HEK293T (cell line): ENCODE data around the gene TECR.

Experiments used
- CTCF ChIA-PET: fragments of 350-600 bp; formaldehyde crosslinking; extraction: SDS; loops from one replicate; lab custom pipeline; 2021; ENCODE audit warnings: antibody characterized with exemption, inconsistent platforms; lab: Yijun Ruan, JAX
- POLR2A ChIA-PET: fragments of 350-600 bp; formaldehyde crosslinking; extraction: SDS; loops from one replicate; lab custom pipeline; 2020; ENCODE audit warnings: antibody characterized with exemption, inconsistent platforms; lab: Yijun Ruan, JAX
- DNase-seq: peaks from one replicate; pipeline ENCODE4 v3.0.0; 2012; ENCODE audit warnings: mixed read lengths; ENCODE audit errors: extremely low spot score
- ARNT ChIP-seq: fragments of 450-650 bp; IDR thresholded peaks from 2 replicates; pipeline ENCODE4 v1.6.1; 2017; ENCODE audit warnings: mild to moderate bottlenecking
- BHLHE40 ChIP-seq: fragments of 450-650 bp; IDR thresholded peaks from 2 replicates; pipeline ENCODE4 v1.6.1; 2016; ENCODE audit warnings: mild to moderate bottlenecking, moderate library complexity, borderline replicate concordance
- CTBP1 ChIP-seq: fragments of 450-650 bp; IDR thresholded peaks from 2 replicates; pipeline ENCODE4 v1.6.1; 2016; ENCODE audit warnings: borderline replicate concordance
- ELF4 ChIP-seq: fragments of 450-650 bp; IDR thresholded peaks from 2 replicates; pipeline ENCODE4 v1.6.1; 2017; ENCODE audit warnings: antibody characterized with exemption
- FOXA1 ChIP-seq: fragments of 450-650 bp; IDR thresholded peaks from 2 replicates; pipeline ENCODE4 v1.6.1; 2016; ENCODE audit warnings: mild to moderate bottlenecking
- FOXK2 ChIP-seq: fragments of 450-650 bp; IDR thresholded peaks from 2 replicates; pipeline ENCODE4 v1.6.1; 2016; ENCODE audit warnings: mild to moderate bottlenecking
- FOXM1 ChIP-seq: fragments of 450-650 bp; IDR thresholded peaks from 2 replicates; pipeline ENCODE4 v1.6.1; 2017; ENCODE audit warnings: mild to moderate bottlenecking, borderline replicate concordance
- HDGF ChIP-seq: fragments of 450-650 bp; IDR thresholded peaks from 2 replicates; pipeline ENCODE4 v1.6.1; 2017; ENCODE audit warnings: antibody characterized with exemption, borderline replicate concordance
- L3MBTL2 ChIP-seq: fragments of 450-650 bp; conservative IDR thresholded peaks from 2 replicates; pipeline ENCODE4 v1.6.1; 2016; ENCODE audit warnings: mild to moderate bottlenecking
- LEF1 ChIP-seq: fragments of 450-650 bp; IDR thresholded peaks from 2 replicates; pipeline ENCODE4 v1.6.1; 2017; ENCODE audit warnings: mild to moderate bottlenecking, borderline replicate concordance
- NFRKB ChIP-seq: fragments of 450-650 bp; IDR thresholded peaks from 2 replicates; pipeline ENCODE4 v1.6.1; 2016; ENCODE audit warnings: mild to moderate bottlenecking, moderate library complexity
- SP1 ChIP-seq: fragments of 450-650 bp; IDR thresholded peaks from 2 replicates; pipeline ENCODE4 v1.6.1; 2017
- SUZ12 ChIP-seq: fragments of 450-650 bp; IDR thresholded peaks from 2 replicates; pipeline ENCODE4 v1.6.1; 2016; ENCODE audit warnings: mild to moderate bottlenecking
- TARDBP ChIP-seq: fragments of 450-650 bp; IDR thresholded peaks from 2 replicates; pipeline ENCODE4 v1.6.1; 2016
- ZNF384 ChIP-seq: fragments of 450-650 bp; IDR thresholded peaks from 2 replicates; pipeline ENCODE4 v1.6.1; 2016
- TF ChIP-seq, protein P1 (sequence below): fragments of 450-650 bp; IDR thresholded peaks from 2 replicates; pipeline ENCODE4 v1.6.1; 2016

Gene TECR

GRCh38 chr19:14519245-14519859 is 10.0 kb upstream of the TECR start:
- no peak for TF ChIP-seq HDGF
- no peak for TF ChIP-seq BHLHE40
- no peak for TF ChIP-seq L3MBTL2
- no peak for TF ChIP-seq LEF1
- no peak for TF ChIP-seq ZNF384
- TF ChIP-seq, protein P1, sequence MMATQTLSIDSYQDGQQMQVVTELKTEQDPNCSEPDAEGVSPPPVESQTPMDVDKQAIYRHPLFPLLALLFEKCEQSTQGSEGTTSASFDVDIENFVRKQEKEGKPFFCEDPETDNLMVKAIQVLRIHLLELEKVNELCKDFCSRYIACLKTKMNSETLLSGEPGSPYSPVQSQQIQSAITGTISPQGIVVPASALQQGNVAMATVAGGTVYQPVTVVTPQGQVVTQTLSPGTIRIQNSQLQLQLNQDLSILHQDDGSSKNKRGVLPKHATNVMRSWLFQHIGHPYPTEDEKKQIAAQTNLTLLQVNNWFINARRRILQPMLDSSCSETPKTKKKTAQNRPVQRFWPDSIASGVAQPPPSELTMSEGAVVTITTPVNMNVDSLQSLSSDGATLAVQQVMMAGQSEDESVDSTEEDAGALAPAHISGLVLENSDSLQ: no peak
- TF ChIP-seq ARNT: no peak
- TF ChIP-seq ELF4: no peak
- no peak for TF ChIP-seq CTBP1
- no peak for TF ChIP-seq SP1
- no peak for TF ChIP-seq FOXK2
- TF ChIP-seq TARDBP: no peak
- TF ChIP-seq FOXA1: no peak
- ChIA-PET POLR2A (interaction anchor here (1.1 to 1.9 kb wide), 4 partner anchors 10 to 35 kb away, joined by 3 to 53 read pairs (median 8); no protein-coding TSS in a partner anchor), CTCF (no interaction called here)
- DNase-seq: no peak

GRCh38 chr19:14519860-14520407 is 9.5 kb upstream of the TECR start:
- no peak for TF ChIP-seq CTBP1
- TF ChIP-seq FOXA1: no peak
- no peak for TF ChIP-seq ZNF384
- TF ChIP-seq FOXK2: no peak
- no peak for TF ChIP-seq ARNT
- TF ChIP-seq SP1: no peak
- TF ChIP-seq TARDBP: no peak
- TF ChIP-seq FOXM1: no peak
- no peak for TF ChIP-seq HDGF
- TF ChIP-seq BHLHE40: no peak
- TF ChIP-seq, protein P1: no peak
- TF ChIP-seq SUZ12: no peak
- CTCF ChIA-PET: no interaction called here
- POLR2A ChIA-PET: interaction anchor here (1.2 to 1.4 kb wide), 2 partner anchors 13 to 34 kb away, joined by 3 read pairs; no protein-coding TSS in a partner anchor
- no peak for DNase-seq

DNA sequence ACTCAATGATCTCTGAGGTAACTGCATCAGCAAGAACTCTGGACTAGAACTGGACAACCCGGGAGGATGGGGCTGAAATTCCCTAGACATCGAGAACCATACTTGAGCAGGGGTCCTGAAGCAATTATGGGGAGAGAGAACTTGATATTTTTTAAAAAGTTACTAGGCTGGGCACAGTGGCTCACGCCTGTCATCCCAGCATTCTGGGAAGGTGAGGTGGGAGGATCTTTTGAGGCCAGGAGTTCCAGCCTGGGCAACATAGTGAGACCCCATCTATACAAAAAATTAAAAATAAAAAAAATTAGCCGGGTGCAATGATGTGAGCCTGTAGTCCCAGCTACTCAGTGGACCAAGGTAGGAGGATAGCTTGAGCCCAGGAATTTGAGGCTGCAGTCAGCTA is 8.9 kb upstream of the TECR start:
- TF ChIP-seq TARDBP (no peak), ELF4 (no peak), ZNF384 (no peak), BHLHE40 (no peak), SP1 (no peak)
- POLR2A ChIA-PET: interaction anchor here (1.2 to 1.4 kb wide), 2 partner anchors 12 to 34 kb away, joined by 3 read pairs; no protein-coding TSS in a partner anchor
- CTCF ChIA-PET: no interaction called here

GRCh38 chr19:14525729-14526128 is 3.7 kb upstream of the TECR start:
- CTCF ChIA-PET: no interaction called here
- POLR2A ChIA-PET: interaction anchor here (1.3 kb wide), 1 partner anchor 8 kb away, joined by 7 read pairs; no protein-coding TSS in a partner anchor

More for the DNA sequence above, 8.9 kb upstream of the TECR start:
- DNase-seq: no peak

GRCh38 chr19:14526423-14526822 is 3.0 kb upstream of the TECR start:
- TF ChIP-seq BHLHE40: no peak
- no peak for TF ChIP-seq LEF1
- no peak for TF ChIP-seq CTBP1
- TF ChIP-seq SP1: no peak
- no peak for TF ChIP-seq SUZ12
- TF ChIP-seq ELF4: no peak
- TF ChIP-seq FOXK2: no peak
- TF ChIP-seq HDGF: no peak
- TF ChIP-seq ZNF384: no peak
- no peak for TF ChIP-seq L3MBTL2
- TF ChIP-seq ARNT: no peak
- TF ChIP-seq, protein P1: no peak
- TF ChIP-seq NFRKB: no peak
- TF ChIP-seq FOXA1: no peak
- ChIA-PET POLR2A (interaction anchor here (1.3 kb wide), 1 partner anchor 9 kb away, joined by 7 read pairs; no protein-coding TSS in a partner anchor), CTCF (no interaction called here)
- DNase-seq: no peak

More at GRCh38 chr19:14525729-14526128, 3.7 kb upstream of the TECR start:
- DNase-seq: no peak
- TF ChIP-seq SP1 (no peak), NFRKB (no peak), ARNT (no peak), FOXK2 (no peak), FOXM1 (no peak), ZNF384 (no peak), TARDBP (no peak), L3MBTL2 (no peak), FOXA1 (no peak), CTBP1 (no peak), HDGF (no peak), ELF4 (no peak), SUZ12 (no peak), LEF1 (no peak), BHLHE40 (no peak)
- TF ChIP-seq, protein P1: no peak
